Esophagus muscularis mucosa (tissue), 4 donors: ENCODE measurements around the gene NAPA. TPM values are rescaled to one million over a fixed set of nuclear protein-coding genes. Genes with fewer than 3 reads are reported as not detected.

ENCODE experiments used
- DNase-seq: peaks from one replicate; pipeline ENCODE4 v3.0.0-alpha.2; 2017; ENCODE audit errors: extremely low spot score
- H3K27ac ChIP-seq, 4 donors: fragments of 200-600 bp; sonication (generic); replicated peaks in 1 of 4; 1 replicate in 3 of 4; 2 replicates in 1 of 4; pipeline ENCODE4 v1.5.1; 2016 to 2019; ENCODE audit warnings: mild to moderate bottlenecking in 1 of 4
- H3K27me3 ChIP-seq, 4 donors: fragments of 200-600 bp; sonication (generic); one replicate each; pipeline versions ENCODE4 v1.5.1 to v1.6.0; 2016 to 2019
- H3K36me3 ChIP-seq, 4 donors: fragments of 200-600 bp; sonication (generic); one replicate each; pipeline ENCODE4 v1.5.1; 2016 to 2019
- H3K4me1 ChIP-seq, 4 donors: fragments of 200-600 bp; sonication (generic); one replicate each; pipeline ENCODE4 v1.5.1; 2016 to 2019
- H3K4me3 ChIP-seq, 4 donors: fragments of 200-600 bp; sonication (generic); 1 replicate in 2 of 4; 2 replicates in 2 of 4; pipeline ENCODE4 v1.5.1; 2016 to 2019; ENCODE audit warnings: mild to moderate bottlenecking in 4 of 4, moderate library complexity in 1 of 4
- H3K9me3 ChIP-seq, 4 donors: fragments of 200-600 bp; sonication (generic); 1 replicate in 3 of 4; 2 replicates in 1 of 4; pipeline ENCODE4 v1.5.1; 2016 to 2019
- CTCF ChIP-seq, 3 experiments: fragments of 200-600 bp in 2 of 3; fragments of 450-650 bp in 1 of 3; sonication (generic) in 2 of 3; IDR thresholded peaks; one replicate each; pipeline ENCODE4 v1.5.1; 2017 to 2019; ENCODE audit warnings: antibody characterized with exemption in 3 of 3, mild to moderate bottlenecking in 2 of 3, moderate library complexity in 1 of 3
- EP300 ChIP-seq: sonication (generic); formaldehyde crosslinking; IDR thresholded peaks from one replicate; pipeline ENCODE4 v1.6.1; 2017; ENCODE audit warnings: antibody characterized with exemption
- POLR2A ChIP-seq: fragments of 450-650 bp; IDR thresholded peaks from one replicate; pipeline ENCODE4 v1.6.1; 2017; ENCODE audit warnings: antibody characterized with exemption, moderate library complexity, mild to moderate bottlenecking, low read depth
- POLR2AphosphoS5 ChIP-seq, 2 donors: sonication (generic); formaldehyde crosslinking; IDR thresholded peaks; one replicate each; pipeline ENCODE4 v1.6.1; 2017; ENCODE audit warnings: antibody characterized with exemption in 2 of 2
- WGBS: methylation state at CpG from one replicate; pipeline ENCODE4 v1.1.5; 2018; 5-methylcytosine and 5-hydroxymethylcytosine counted together
- intact Hi-C: fragments of 100-400 bp; cut with DNase I; formaldehyde crosslinking; loops from one replicate; pipeline ENCODE4 v1.15.1; 2023
- total RNA-seq, 4 donors: library from RNA; depleted of rRNA; stranded (reverse); fragments of >200 nt; gene quantifications; one replicate each; pipeline versions ENCODE4 v1.1.0 to v1.2.1, GENCODE V29; 2016

Gene NAPA
- total RNA-seq, 4 donors from 2014 or later, result 109 to 164 (median 148) TPM

- WGBS, result 71% methylated on average over 7 of the region's 7 CpGs
- no peak overlapping the region for H3K4me3 ChIP-seq
- peaks cover 0 to 14% (median 2%) of the 10 kb centered on the region in 4 donors for H3K36me3 ChIP-seq
- intact Hi-C loops, result no loop called here
- peaks cover 0 to 53% (median 22%) of the 10 kb centered on the region in 4 donors for H3K27me3 ChIP-seq
- no peak for TF ChIP-seq CTCF (IDR thresholded peaks at IDR 0.05)
- TF ChIP-seq POLR2A, result no peak
- no peak for TF ChIP-seq EP300
- no peak for TF ChIP-seq POLR2AphosphoS5 (IDR thresholded peaks at IDR 0.05)
- H3K27ac ChIP-seq, result no peak overlapping the region
- DNase-seq, result no peak
- H3K4me1 ChIP-seq, result peaks cover 10 to 28% (median 24%) of the 10 kb centered on the region in 4 donors
- peaks cover 0 to 2% (median under 1%) of the 10 kb centered on the region in 4 donors for H3K9me3 ChIP-seq
These were observed 64.4 kb downstream of the NAPA start for GRCh38 chr19:47450478-47450877.

- Histone ChIP-seq H3K36me3 (peaks cover 0 to 12% (median 0%) of the 10 kb centered on the region in 4 donors), H3K4me3 (no peak overlapping the region), H3K4me1 (peaks cover 10 to 29% (median 27%) of the 10 kb centered on the region in 4 donors), H3K27ac (no peak overlapping the region), H3K9me3 (no peaks in the 10 kb centered on the region), H3K27me3 (peaks cover 0 to 69% (median 25%) of the 10 kb centered on the region in 4 donors)
- TF ChIP-seq POLR2A (no peak), POLR2AphosphoS5 (IDR thresholded peaks at IDR 0.05) (no peak), CTCF (IDR thresholded peaks at IDR 0.05) (no peak), EP300 (no peak)
- DNase-seq, result no peak
- WGBS, result 40% methylated on average over 9 of the region's 9 CpGs
- intact Hi-C loops, result no loop called here
These were observed 66.5 kb downstream of the NAPA start for GRCh38 chr19:47448360-47448727.

- Histone ChIP-seq H3K4me1 (peaks cover 10 to 29% (median 27%) of the 10 kb centered on the region in 4 donors), H3K9me3 (no peaks in the 10 kb centered on the region), H3K27ac (no peak overlapping the region), H3K4me3 (peak overlapping the region; percentile 23 to 39 (median 26)), H3K36me3 (peaks cover 0 to 5% (median 0%) of the 10 kb centered on the region in 4 donors), H3K27me3 (peaks cover 0 to 75% (median 25%) of the 10 kb centered on the region in 4 donors)
- no peak for DNase-seq
- WGBS, result 15% methylated on average over 32 of the region's 95 CpGs
- intact Hi-C loops, result no loop called here
- TF ChIP-seq POLR2AphosphoS5 (IDR thresholded peaks at IDR 0.05), result no peak
- TF ChIP-seq CTCF (IDR thresholded peaks at IDR 0.05), result no peak
- TF ChIP-seq POLR2A, result no peak
- TF ChIP-seq EP300, result no peak
These were observed 67.1 kb downstream of the NAPA start for GRCh38 chr19:47447470-47448359.

GRCh38 chr19:47446534-47447469 lies 68.1 kb downstream of the NAPA start:
- no peak for TF ChIP-seq EP300
- no peak for TF ChIP-seq POLR2A
- TF ChIP-seq POLR2AphosphoS5 (IDR thresholded peaks at IDR 0.05), result no peak
- no peak for TF ChIP-seq CTCF (IDR thresholded peaks at IDR 0.05)
- H3K36me3 ChIP-seq, result peaks cover 0 to 3% (median 0%) of the 10 kb centered on the region in 4 donors
- H3K4me1 ChIP-seq, result peaks cover 10 to 29% (median 27%) of the 10 kb centered on the region in 4 donors
- H3K4me3 ChIP-seq, result peak overlapping the region in 3 of 4 donors; percentile 25 to 39 (median 27)
- intact Hi-C loops, result no loop called here
- no peaks in the 10 kb centered on the region for H3K9me3 ChIP-seq
- no peak for DNase-seq
- WGBS, result 18% methylated on average over 28 of the region's 28 CpGs
- peaks cover 0 to 85% (median 25%) of the 10 kb centered on the region in 4 donors for H3K27me3 ChIP-seq
- H3K27ac ChIP-seq, result no peak overlapping the region
